Activated T-cell treated with anti-CD3 and anti-CD28 coated beads, Interleukin-2, amount 50 U/mL, for 24 hours (primary cell): ENCODE data around the gene UHRF1.
A peak's percentile ranks its signal among the peaks of the same experiment; 100 is the strongest.
"Not testable (repeated sequence)": the region's sequence is repeated elsewhere in the genome, so short reads cannot be mapped to it uniquely, and the experiment has no call there.

Experiments
- DNase-seq: peaks from one replicate; pipeline ENCODE4 v3.0.0-alpha.2; 2020
- H3K27ac Mint-ChIP-seq: 2 replicates; pipeline ENCODE4 v1.8.0; 2020; ENCODE audit warnings: mild to moderate bottlenecking, mixed read lengths
- H3K27me3 Mint-ChIP-seq: 2 replicates; pipeline ENCODE4 v1.8.0; 2020; ENCODE audit warnings: mixed read lengths
- H3K36me3 Mint-ChIP-seq: 2 replicates; pipeline ENCODE4 v1.8.0; 2020; ENCODE audit warnings: low read depth, mixed read lengths
- H3K4me1 Mint-ChIP-seq: 2 replicates; pipeline ENCODE4 v1.8.0; 2020; ENCODE audit warnings: low read depth, mixed read lengths
- H3K4me3 Mint-ChIP-seq: 2 replicates; pipeline ENCODE4 v1.8.0; 2020; ENCODE audit warnings: mild to moderate bottlenecking, moderate library complexity, mixed read lengths
- H3K9me3 Mint-ChIP-seq: 2 replicates; pipeline ENCODE4 v1.8.0; 2020; ENCODE audit warnings: mixed read lengths

The UHRF1 gene

DNA sequence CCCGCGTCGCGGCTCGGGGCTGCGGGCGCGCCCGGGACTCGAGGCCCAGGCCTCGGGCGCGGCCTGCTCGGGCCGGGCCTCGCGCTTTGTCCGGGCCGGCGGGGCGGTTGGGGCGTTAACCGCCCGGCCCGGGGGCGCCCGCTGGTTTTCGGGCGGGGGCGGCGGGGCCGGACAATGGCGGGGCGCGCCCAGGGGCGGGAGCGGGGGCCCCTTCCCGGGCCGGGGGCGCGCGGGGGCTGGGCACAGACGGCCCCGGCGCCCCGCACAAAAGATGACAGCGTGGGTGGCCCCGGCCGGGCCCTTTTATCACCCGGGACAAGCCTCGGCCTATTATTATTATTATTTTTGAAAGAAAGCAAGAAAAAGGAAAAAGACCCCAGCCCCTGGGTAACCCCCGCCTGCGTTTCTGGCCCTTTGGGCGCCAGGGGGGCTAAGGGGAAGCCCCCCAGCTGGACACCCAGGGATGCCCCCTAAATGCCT lies 60.0 kb downstream of the UHRF1 start:
- peak overlapping the region; percentile 90 for H3K27ac Mint-ChIP-seq
- H3K4me3 Mint-ChIP-seq: peak overlapping the region; percentile 89
- H3K27me3 Mint-ChIP-seq: no peaks in the 10 kb centered on the region
- no peak for DNase-seq
- peaks cover 36% of the 10 kb centered on the region for H3K4me1 Mint-ChIP-seq
- H3K9me3 Mint-ChIP-seq: no peaks in the 10 kb centered on the region
- H3K36me3 Mint-ChIP-seq: peaks cover 23% of the 10 kb centered on the region

GRCh38 chr19:4969772-4970531 lies 60.7 kb downstream of the UHRF1 start:
- peak overlapping the region; percentile 89 for H3K4me3 Mint-ChIP-seq
- H3K9me3 Mint-ChIP-seq: no peaks in the 10 kb centered on the region
- peak overlapping the region; percentile 90 for H3K27ac Mint-ChIP-seq
- DNase-seq: peak; percentile 49
- H3K27me3 Mint-ChIP-seq: no peaks in the 10 kb centered on the region
- H3K4me1 Mint-ChIP-seq: peaks cover 39% of the 10 kb centered on the region
- peaks cover 16% of the 10 kb centered on the region for H3K36me3 Mint-ChIP-seq

- no peaks in the 10 kb centered on the region for H3K27me3 Mint-ChIP-seq
- H3K4me3 Mint-ChIP-seq: peak overlapping the region; percentile 89
- H3K27ac Mint-ChIP-seq: peak overlapping the region; percentile 90
- H3K9me3 Mint-ChIP-seq: no peaks in the 10 kb centered on the region
- peaks cover 40% of the 10 kb centered on the region for H3K4me1 Mint-ChIP-seq
- DNase-seq: no peak
- H3K36me3 Mint-ChIP-seq: peaks cover 11% of the 10 kb centered on the region
These were observed 61.5 kb downstream of the UHRF1 start for GRCh38 chr19:4970558-4971423.

DNA sequence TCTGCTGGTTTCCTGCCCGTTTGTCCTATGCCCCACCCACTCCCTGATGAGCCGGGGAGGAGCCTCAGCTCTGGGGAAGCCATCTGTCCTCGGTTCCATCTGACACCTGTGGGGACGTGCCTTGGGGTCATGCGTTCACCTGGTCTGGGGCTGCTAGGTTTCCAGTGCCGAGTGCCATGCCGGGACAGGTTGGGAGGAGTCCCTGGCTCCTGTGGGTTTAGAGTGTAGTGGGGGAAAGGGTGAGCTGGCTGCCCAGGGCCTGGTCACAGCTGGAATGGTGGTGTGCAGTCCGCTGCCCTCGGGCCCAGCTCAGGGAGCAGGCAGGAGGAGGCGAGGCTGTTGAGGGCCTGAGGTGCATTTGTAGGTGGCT lies 62.1 kb downstream of the UHRF1 start:
- H3K27me3 Mint-ChIP-seq: no peaks in the 10 kb centered on the region
- peaks cover 42% of the 10 kb centered on the region for H3K4me1 Mint-ChIP-seq
- no peaks in the 10 kb centered on the region for H3K9me3 Mint-ChIP-seq

GRCh38 chr19:4971816-4972495 lies 62.7 kb downstream of the UHRF1 start:
- Mint-ChIP-seq H3K27me3 (no peaks in the 10 kb centered on the region), H3K4me3 (peak overlapping the region; percentile 89), H3K4me1 (peaks cover 42% of the 10 kb centered on the region), H3K9me3 (no peaks in the 10 kb centered on the region), H3K27ac (peak overlapping the region; percentile 29), H3K36me3 (peaks cover 12% of the 10 kb centered on the region)
- DNase-seq: no peak

More for the DNA sequence above, 62.1 kb downstream of the UHRF1 start:
- DNase-seq: peak; percentile 50
- Mint-ChIP-seq H3K36me3 (peaks cover 10% of the 10 kb centered on the region), H3K4me3 (peak overlapping the region; percentile 89), H3K27ac (peak overlapping the region; percentile 75)

GRCh38 chr19:4972509-4973230 lies 63.4 kb downstream of the UHRF1 start:
- Mint-ChIP-seq H3K27ac (no peak overlapping the region), H3K4me1 (peaks cover 42% of the 10 kb centered on the region), H3K27me3 (no peaks in the 10 kb centered on the region), H3K36me3 (peaks cover 19% of the 10 kb centered on the region), H3K4me3 (no peak overlapping the region), H3K9me3 (no peaks in the 10 kb centered on the region)
- DNase-seq: no peak

DNA sequence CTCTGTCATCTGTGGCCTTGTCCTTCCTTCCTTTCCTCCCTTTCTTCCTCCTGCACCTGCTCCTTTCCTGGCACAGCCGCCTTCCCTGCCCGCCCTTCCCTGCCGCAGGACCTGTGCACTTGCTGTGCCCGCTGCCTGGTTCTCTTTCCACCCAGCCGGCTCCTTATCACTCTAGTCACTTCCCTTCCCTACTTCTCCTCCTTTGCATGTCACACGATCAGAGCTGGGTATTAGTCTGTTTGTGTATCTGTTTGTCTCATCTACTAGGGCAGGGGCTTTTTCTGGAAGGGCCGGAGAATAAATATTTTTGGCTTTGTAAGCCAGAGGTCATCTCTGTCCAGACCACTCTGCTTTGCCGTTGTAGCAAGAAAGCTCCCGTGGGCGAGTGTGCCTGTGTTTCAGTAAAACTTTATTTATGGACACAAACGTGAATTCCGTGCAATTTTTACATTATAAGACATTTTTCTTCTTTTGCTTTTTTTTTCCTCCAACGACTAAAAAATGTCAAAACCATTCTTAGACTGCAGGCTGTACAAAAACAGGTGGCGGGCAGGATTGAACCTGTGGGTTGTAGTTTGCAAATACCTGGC lies 65.7 kb downstream of the UHRF1 start:
- Mint-ChIP-seq H3K36me3 (peaks cover 19% of the 10 kb centered on the region), H3K27me3 (no peaks in the 10 kb centered on the region), H3K9me3 (no peaks in the 10 kb centered on the region), H3K27ac (no peak overlapping the region), H3K4me3 (no peak overlapping the region), H3K4me1 (peaks cover 38% of the 10 kb centered on the region)
- DNase-seq: no peak

DNA sequence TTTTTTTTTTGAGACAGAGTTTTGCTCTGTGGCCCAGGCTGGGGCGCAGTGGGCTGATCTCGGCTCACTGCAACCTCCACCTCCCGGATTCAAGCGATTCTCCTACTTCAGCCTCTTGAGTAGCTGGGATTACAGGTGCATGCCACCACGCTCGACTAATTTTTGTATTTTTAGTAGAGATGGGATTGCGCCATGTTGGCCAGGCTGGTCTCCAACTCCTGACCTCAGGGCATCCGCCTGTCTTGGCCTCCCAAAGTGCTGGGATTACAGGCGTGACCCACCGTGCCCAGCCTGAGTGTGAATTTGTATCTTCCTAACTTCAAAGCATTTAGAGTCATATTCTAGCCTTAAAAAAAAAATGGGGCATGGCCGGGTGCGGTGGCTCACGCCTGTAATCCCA lies 66.3 kb downstream of the UHRF1 start:
- H3K27me3 Mint-ChIP-seq, H3K9me3 Mint-ChIP-seq, DNase-seq, H3K27ac Mint-ChIP-seq, H3K4me3 Mint-ChIP-seq: not testable (repeated sequence)
- Mint-ChIP-seq H3K36me3 (peaks cover 18% of the 10 kb centered on the region), H3K4me1 (peaks cover 33% of the 10 kb centered on the region)

- Mint-ChIP-seq H3K27me3 (no peaks in the 10 kb centered on the region), H3K4me1 (peaks cover 28% of the 10 kb centered on the region), H3K4me3 (no peak overlapping the region), H3K36me3 (peaks cover 18% of the 10 kb centered on the region), H3K27ac (no peak overlapping the region), H3K9me3 (no peaks in the 10 kb centered on the region)
- DNase-seq: no peak
These were observed 67.3 kb downstream of the UHRF1 start for GRCh38 chr19:4976401-4977298.

DNA sequence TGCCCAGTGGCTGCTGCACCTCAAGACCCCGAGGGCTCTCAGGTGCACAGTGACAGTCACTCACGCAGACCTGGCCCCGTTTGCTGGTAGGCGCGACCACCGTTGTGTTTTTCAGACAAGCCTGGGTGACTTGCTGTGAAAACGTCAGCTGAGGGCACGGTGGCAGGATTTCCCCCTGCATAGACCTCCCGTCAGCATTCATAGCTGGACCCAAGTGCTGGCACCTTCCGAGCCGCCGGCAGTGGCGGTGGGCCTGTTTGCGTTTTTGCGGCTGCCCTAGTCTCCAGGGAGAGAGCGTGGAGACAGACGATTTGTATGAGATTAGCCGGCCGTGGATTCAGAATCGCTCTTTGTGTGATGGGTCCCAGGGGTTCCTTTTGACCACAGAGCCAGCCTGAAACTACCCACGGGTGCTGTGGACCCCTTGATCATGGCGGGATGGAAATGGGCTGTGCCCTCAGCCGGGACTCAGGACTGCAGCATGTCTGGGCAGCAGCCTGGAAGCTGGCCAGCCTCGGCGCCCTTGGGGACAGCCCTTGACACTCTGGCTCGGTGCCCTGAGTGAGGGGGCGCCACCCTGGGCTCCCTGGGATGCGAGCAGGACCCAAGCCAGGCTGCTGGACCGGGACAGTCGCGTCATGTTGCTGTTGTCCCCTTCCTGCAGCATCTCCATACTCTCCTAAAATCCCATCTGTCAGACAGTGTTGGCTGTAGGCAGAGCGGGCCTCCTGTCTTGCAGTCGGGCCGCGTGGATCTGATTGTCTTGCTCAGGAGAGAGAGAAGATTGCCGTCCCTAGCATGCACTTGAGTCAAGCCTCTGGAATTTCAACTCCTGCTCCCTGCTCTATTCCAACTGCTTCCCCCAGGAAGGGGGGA lies 68.2 kb downstream of the UHRF1 start:
- H3K27ac Mint-ChIP-seq: no peak overlapping the region
- peaks cover 18% of the 10 kb centered on the region for H3K36me3 Mint-ChIP-seq
- no peak overlapping the region for H3K4me3 Mint-ChIP-seq
- peaks cover 25% of the 10 kb centered on the region for H3K4me1 Mint-ChIP-seq
- H3K9me3 Mint-ChIP-seq: no peaks in the 10 kb centered on the region
- no peaks in the 10 kb centered on the region for H3K27me3 Mint-ChIP-seq
- no peak for DNase-seq

- H3K4me3 Mint-ChIP-seq: no peak overlapping the region
- H3K9me3 Mint-ChIP-seq: no peaks in the 10 kb centered on the region
- DNase-seq: no peak
- peak overlapping the region; percentile 64 for H3K27ac Mint-ChIP-seq
- no peaks in the 10 kb centered on the region for H3K27me3 Mint-ChIP-seq
- peaks cover 20% of the 10 kb centered on the region for H3K36me3 Mint-ChIP-seq
- peaks cover 22% of the 10 kb centered on the region for H3K4me1 Mint-ChIP-seq
These were observed 70.0 kb downstream of the UHRF1 start for GRCh38 chr19:4979211-4979807.

DNA sequence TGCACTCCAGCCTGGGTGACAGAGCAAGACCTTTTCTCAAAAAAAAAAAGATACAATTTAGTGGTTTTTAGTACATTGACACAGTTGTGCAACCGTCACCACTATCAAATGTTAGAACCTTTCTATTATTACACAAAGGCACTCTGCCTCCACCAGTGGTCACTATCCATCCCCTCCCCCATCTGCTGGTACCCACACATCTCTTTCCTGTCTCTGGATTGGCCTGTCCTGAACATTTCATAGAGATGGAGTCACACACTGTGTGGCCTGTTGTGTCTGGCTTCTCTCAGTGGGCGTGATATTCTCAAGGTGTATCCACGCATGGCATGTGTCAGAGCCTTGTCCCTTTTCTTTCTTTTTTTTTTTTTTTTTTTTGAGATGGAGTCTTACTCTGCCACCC lies 70.8 kb downstream of the UHRF1 start:
- no peaks in the 10 kb centered on the region for H3K27me3 Mint-ChIP-seq
- H3K4me3 Mint-ChIP-seq: no peak overlapping the region
- DNase-seq: no peak
- H3K9me3 Mint-ChIP-seq: no peaks in the 10 kb centered on the region
- peaks cover 20% of the 10 kb centered on the region for H3K36me3 Mint-ChIP-seq
- H3K4me1 Mint-ChIP-seq: peaks cover 18% of the 10 kb centered on the region
- no peak overlapping the region for H3K27ac Mint-ChIP-seq
